Measurements from ENCODE around the gene RPS15. TPM values are rescaled to one million over a fixed set of nuclear protein-coding genes. Genes with fewer than 3 reads are reported as not detected.
A peak's percentile ranks its signal among the peaks of the same experiment; 100 is the strongest.

The RPS15 gene
- total RNA-seq, 1 donor from 2014 or later = 3,906 TPM

- TF ChIP-seq POLR2AphosphoS5 (IDR thresholded peaks at IDR 0.05; ENCODE audit: insufficient read depth in 1 of 2, low read depth in 1 of 2) = no peak
- TF ChIP-seq POLR2A (IDR thresholded peaks at IDR 0.05) = no peak
- TF ChIP-seq, protein P1, sequence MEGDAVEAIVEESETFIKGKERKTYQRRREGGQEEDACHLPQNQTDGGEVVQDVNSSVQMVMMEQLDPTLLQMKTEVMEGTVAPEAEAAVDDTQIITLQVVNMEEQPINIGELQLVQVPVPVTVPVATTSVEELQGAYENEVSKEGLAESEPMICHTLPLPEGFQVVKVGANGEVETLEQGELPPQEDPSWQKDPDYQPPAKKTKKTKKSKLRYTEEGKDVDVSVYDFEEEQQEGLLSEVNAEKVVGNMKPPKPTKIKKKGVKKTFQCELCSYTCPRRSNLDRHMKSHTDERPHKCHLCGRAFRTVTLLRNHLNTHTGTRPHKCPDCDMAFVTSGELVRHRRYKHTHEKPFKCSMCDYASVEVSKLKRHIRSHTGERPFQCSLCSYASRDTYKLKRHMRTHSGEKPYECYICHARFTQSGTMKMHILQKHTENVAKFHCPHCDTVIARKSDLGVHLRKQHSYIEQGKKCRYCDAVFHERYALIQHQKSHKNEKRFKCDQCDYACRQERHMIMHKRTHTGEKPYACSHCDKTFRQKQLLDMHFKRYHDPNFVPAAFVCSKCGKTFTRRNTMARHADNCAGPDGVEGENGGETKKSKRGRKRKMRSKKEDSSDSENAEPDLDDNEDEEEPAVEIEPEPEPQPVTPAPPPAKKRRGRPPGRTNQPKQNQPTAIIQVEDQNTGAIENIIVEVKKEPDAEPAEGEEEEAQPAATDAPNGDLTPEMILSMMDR (IDR thresholded peaks at IDR 0.05) = no peak
- H3K4me3 ChIP-seq = no peak overlapping the region
- peaks cover 67% of the 10 kb centered on the region for H3K4me1 ChIP-seq
- no peak for DNase-seq (ENCODE audit: extremely low spot score in 2 of 2)
- no peaks in the 10 kb centered on the region for H3K27me3 ChIP-seq
- no peaks in the 10 kb centered on the region for H3K36me3 ChIP-seq
- intact Hi-C loops (cut with DNase I) = no loop called here
- H3K27ac ChIP-seq = no peak overlapping the region
- H3K9me3 ChIP-seq = no peaks in the 10 kb centered on the region
These were observed 39.1 kb upstream of the RPS15 start for GRCh38 chr19:1399079-1399478.

DNA sequence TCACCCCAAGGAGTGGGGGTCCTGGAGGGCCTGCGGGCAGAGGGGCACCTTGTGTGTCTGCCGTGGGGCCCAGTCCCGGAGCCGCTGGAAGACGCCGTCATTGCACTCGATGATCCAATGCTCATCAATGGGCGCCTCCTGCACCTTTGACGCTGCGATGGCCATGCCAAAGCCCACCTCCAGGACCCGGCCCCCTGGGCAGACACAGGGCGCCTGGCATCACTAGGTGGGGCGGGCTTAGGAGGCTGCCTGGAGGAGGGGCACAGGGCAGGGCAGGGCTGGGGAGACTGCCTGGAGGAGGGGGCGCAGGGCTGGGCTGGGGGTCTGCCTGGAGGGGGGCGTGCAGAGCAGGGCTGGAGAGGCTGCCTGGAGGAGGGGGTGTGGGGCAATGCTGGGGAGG, 38.5 kb upstream of the RPS15 start:
- TF ChIP-seq POLR2A (IDR thresholded peaks at IDR 0.05) = no peak
- no peak for TF ChIP-seq POLR2AphosphoS5 (IDR thresholded peaks at IDR 0.05; ENCODE audit: insufficient read depth in 1 of 2, low read depth in 1 of 2)
- TF ChIP-seq, protein P1 (IDR thresholded peaks at IDR 0.05) = no peak
- H3K4me1 ChIP-seq = peaks cover 60% of the 10 kb centered on the region
- no peaks in the 10 kb centered on the region for H3K36me3 ChIP-seq
- no peak for DNase-seq (ENCODE audit: extremely low spot score in 2 of 2)
- H3K4me3 ChIP-seq = no peak overlapping the region
- H3K9me3 ChIP-seq = no peaks in the 10 kb centered on the region
- intact Hi-C loops (cut with DNase I) = no loop called here
- H3K27me3 ChIP-seq = no peaks in the 10 kb centered on the region
- H3K27ac ChIP-seq = no peak overlapping the region

- Histone ChIP-seq H3K27me3 (no peaks in the 10 kb centered on the region), H3K4me1 (peaks cover 52% of the 10 kb centered on the region), H3K4me3 (peak overlapping the region; percentile 54 to 65), H3K9me3 (no peaks in the 10 kb centered on the region), H3K27ac (peak overlapping the region; percentile 33), H3K36me3 (no peaks in the 10 kb centered on the region)
- intact Hi-C loops (cut with DNase I) = no loop called here
- TF ChIP-seq, protein P1 (IDR thresholded peaks at IDR 0.05) = no peak
- TF ChIP-seq POLR2AphosphoS5 (IDR thresholded peaks at IDR 0.05; ENCODE audit: insufficient read depth in 1 of 2, low read depth in 1 of 2) (no peak), POLR2A (IDR thresholded peaks at IDR 0.05) (no peak)
- no peak for DNase-seq (ENCODE audit: extremely low spot score in 2 of 2)
These were observed 37.7 kb upstream of the RPS15 start for GRCh38 chr19:1400281-1401137.

DNA sequence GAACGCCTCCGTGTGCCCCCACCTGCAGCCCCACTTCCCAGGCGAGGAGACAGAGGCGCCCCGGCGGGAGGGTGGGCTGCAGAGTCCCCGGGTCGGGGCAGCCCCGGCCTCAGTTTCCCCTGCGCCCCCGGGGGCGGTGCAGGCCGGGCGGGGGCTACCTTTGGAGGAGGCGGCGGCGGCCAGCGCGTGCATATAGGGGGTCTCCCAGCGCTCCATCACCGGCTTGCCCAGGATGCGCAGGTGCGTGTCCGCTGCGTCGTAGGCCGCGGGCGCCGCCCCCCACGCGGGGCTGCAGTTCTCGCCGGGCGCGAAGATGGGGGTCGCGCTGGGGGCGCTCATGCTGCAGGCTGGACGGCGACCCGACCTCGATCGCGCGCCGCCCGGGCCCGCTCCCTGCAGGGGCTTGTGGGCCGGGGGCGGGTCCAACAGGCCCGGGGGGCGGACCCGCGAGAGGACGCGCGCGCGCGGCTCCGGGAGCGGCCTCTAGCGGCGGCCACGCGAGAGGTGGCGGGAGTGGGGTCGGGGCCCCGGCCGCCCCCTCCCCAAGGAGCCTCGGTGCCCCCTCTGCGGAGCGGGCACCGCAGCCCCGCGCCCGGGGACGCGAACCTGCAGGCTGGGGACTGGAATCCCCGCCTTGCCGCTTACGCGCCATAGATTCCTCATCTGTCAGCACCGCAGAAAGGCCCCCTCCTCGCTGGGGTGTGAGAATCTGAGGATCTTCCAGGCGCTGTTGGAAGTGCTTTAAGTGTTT, 36.9 kb upstream of the RPS15 start, which contains the start of gene GAMT:
TSS of gene GAMT (minus strand) at position 405 of the 751 bp plus-strand sequence. CDS start at position 339, 66 bp downstream.
- Histone ChIP-seq H3K4me1 (peaks cover 49% of the 10 kb centered on the region), H3K9me3 (no peaks in the 10 kb centered on the region), H3K27me3 (no peaks in the 10 kb centered on the region), H3K27ac (peak within 1 kb of the TSS; percentile 33), H3K4me3 (peak within 1 kb of the TSS; percentile 54 to 65), H3K36me3 (no peaks in the 10 kb centered on the region)
- no peak for DNase-seq (ENCODE audit: extremely low spot score in 2 of 2)
- TF ChIP-seq POLR2AphosphoS5 (IDR thresholded peaks at IDR 0.05; ENCODE audit: insufficient read depth in 1 of 2, low read depth in 1 of 2) (no peak), POLR2A (IDR thresholded peaks at IDR 0.05) (no peak)
- TF ChIP-seq, protein P1 (IDR thresholded peaks at IDR 0.05) = peak in 2 of 3 experiments; percentile 20 to 51
- intact Hi-C loops (cut with DNase I) = no loop called here
